GM21723 (cell line): ENCODE measurements around the gene VPS26A.
A peak's percentile ranks its signal among the peaks of the same experiment; 100 is the strongest.
"Not testable (repeated sequence)": the region's sequence is repeated elsewhere in the genome, so short reads cannot be mapped to it uniquely, and the experiment has no call there.

Source experiments
- ATAC-seq: cut with Tn5 transposase; IDR thresholded peaks from one replicate; pipeline ENCODE4 v1.9.1; 2021; ENCODE audit warnings: mild to moderate bottlenecking, moderate library complexity; ENCODE audit not compliant: unreplicated experiment

VPS26A gene

GRCh38 chr10:69175326-69175725 is 51.3 kb downstream of the VPS26A start:
- ATAC-seq = not testable (repeated sequence)

- ATAC-seq = no peak
Measured at GRCh38 chr10:69176823-69177222, 52.8 kb downstream of the VPS26A start.

- ATAC-seq = peak; percentile 31
Measured at GRCh38 chr10:69179089-69179742, 55.2 kb downstream of the VPS26A start.

GRCh38 chr10:69179743-69180524 is 56.0 kb downstream of the VPS26A start, which contains the start of gene SUPV3L1:
Gene SUPV3L1 (plus strand): TSS chr10:69180234. CDS start chr10:69180292, 58 bp downstream.
- peak; percentile 82 for ATAC-seq

- no peak for ATAC-seq
Measured at GRCh38 chr10:69180525-69181204, 56.7 kb downstream of the VPS26A start.

GRCh38 chr10:69181433-69181832 is 57.5 kb downstream of the VPS26A start:
- no peak for ATAC-seq

- no peak for ATAC-seq
Measured at GRCh38 chr10:69182005-69182404, 58.0 kb downstream of the VPS26A start.

GRCh38 chr10:69186524-69186923 is 62.5 kb downstream of the VPS26A start:
- no peak for ATAC-seq

GRCh38 chr10:69201045-69201444 is 77.1 kb downstream of the VPS26A start:
- no peak for ATAC-seq

GRCh38 chr10:69202332-69202731 is 78.4 kb downstream of the VPS26A start:
- no peak for ATAC-seq

GRCh38 chr10:69208761-69209160 is 84.8 kb downstream of the VPS26A start:
- ATAC-seq = no peak

- no peak for ATAC-seq
Measured at GRCh38 chr10:69209787-69210484, 86.0 kb downstream of the VPS26A start.

GRCh38 chr10:69211104-69211503 is 87.1 kb downstream of the VPS26A start:
- ATAC-seq = no peak

- ATAC-seq = no peak
Measured at GRCh38 chr10:69211524-69211923, 87.5 kb downstream of the VPS26A start.

- no peak for ATAC-seq
Measured at GRCh38 chr10:69213591-69214311, 89.8 kb downstream of the VPS26A start.

GRCh38 chr10:69214666-69215131 is 90.7 kb downstream of the VPS26A start:
- no peak for ATAC-seq

- no peak for ATAC-seq
Measured at GRCh38 chr10:69215405-69216171, 91.6 kb downstream of the VPS26A start.

- no peak for ATAC-seq
Measured at GRCh38 chr10:69216577-69217118, 92.7 kb downstream of the VPS26A start.

- no peak for ATAC-seq
Measured at GRCh38 chr10:69217119-69217754, 93.3 kb downstream of the VPS26A start.
